Measurements from ENCODE around the gene TMEM238.

Gene TMEM238

DNA sequence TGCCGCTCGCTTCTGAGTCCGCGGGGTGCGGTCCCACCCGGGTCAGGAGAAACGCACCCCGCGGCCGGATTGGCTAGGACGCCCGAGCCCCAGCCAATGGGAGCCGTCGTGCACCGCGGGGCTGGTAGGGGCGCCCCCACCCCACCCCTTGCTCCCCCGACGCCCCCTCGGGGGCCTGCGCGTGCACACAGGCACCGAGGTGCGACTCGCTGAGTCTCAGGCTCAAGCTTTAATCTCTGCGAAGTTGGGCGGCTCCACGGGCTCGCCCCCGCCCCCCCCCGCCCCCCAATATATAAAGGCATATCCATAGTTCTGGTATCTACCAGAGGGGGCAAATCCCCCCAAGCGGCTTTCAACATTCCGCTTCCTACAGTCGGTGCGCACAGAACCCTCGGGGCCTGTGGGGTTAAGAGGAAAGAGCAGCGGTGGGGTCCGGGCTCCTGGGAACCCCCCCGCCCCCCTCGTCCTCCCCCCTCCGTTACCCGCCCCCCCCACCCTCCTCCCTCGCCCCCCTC, 29.3 kb downstream of the TMEM238 start, which contains the start of gene COX6B2:
COX6B2 (minus strand) TSS at position 22 of the 515 bp plus-strand sequence. CDS start 198 bp downstream, outside the sequence.
- no peak for DNase-seq

DNA sequence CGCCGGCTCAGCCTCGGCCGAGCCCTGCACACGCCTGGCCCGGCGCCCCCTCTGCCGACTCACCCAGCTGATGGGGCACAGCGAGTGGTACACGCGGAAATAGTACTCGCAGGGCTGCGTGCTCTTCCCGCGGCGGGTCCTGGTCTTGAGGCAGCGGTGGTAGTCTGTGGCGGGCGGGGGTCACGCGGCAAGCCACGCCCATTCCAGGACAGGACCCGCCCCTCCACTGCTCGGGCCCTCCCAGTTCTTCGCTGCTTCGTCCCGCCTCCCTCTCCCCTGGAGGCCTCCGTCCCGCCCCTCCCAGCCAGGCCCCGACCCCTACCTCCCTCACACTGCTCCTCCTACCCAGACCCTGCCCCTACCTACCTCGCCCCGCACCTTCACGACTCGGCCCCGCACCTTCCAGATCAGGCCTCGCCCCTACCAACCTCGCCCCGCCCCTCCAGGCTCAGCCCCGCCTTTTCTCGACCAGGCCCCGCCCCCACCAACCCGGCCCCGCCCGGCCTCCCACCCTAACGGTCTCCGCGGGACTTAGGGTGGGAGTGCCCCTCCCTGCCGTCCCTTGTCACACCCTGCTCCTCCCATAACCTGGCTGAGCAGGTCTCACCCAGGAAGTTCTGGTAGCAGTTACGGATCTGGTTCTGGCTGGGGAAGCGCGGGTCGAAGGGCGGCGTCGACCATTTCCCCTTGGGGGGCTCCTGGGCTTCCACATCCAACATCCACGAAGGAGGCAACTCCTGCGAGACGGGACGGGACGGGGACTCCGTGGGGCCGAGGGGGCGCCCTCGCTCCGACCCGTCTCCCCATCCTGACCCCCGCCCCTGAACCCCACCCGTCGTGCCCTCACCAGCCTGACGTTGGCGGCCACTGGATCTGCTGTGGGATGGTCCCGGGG, 30.0 kb downstream of the TMEM238 start:
- no peak for DNase-seq

GRCh38 chr19:55353356-55353802, 30.7 kb downstream of the TMEM238 start:
- DNase-seq = no peak

GRCh38 chr19:55352549-55353145, 31.4 kb downstream of the TMEM238 start:
- DNase-seq = no peak

DNA sequence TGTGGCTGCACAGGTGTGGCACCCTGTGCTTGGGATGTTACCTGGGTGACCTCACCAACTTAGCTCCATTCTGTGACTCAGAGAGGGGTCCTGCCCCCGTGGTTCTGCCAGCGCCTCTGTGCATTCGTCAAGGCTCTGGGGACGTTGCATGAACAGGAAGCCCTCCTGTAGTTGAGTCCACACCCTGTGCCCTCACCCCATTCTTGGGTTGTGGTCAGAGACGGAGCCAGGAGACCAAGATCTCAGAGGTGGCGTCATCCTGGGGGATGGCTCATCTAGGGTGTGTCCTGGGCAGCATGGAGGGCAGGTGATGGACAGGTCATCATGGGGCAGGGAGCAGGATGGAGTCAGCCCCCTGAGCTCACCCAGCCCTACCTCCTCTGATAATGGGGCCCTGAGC, 32.1 kb downstream of the TMEM238 start:
- DNase-seq = no peak

- DNase-seq = no peak
These were observed 33.3 kb downstream of the TMEM238 start for GRCh38 chr19:55350620-55351315.

- DNase-seq = no peak
These were observed 35.6 kb downstream of the TMEM238 start for GRCh38 chr19:55348317-55349034.

DNA sequence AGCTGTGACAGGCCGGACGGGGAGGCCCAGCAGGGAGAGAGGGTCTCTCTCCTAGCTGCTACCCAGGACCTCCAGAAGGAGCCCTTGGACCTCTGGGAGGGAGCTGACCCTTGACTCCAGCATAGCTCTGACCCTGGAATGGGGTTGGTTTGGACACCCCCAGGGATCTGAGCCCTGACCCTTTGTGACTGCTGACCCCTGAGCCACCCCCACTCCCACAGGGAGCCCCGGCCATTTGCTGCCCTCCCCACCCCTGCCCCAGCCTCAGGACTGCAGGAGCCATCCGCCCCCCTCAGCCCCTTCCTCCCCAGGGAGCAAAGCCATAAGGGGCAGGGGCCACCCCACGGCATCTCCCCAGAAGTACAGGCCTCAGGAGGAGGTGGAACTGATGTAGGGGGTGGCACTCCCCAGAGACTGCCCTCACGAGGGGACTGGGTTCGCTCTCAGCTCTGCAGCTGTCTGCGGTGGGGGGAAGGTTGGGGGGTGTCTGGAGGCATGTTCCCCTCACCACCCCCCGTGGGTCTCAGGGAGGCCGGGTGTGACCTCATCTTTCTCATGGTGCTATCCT, 36.6 kb downstream of the TMEM238 start:
- DNase-seq = no peak

GRCh38 chr19:55346725-55347441, 37.2 kb downstream of the TMEM238 start:
- no peak for DNase-seq

GRCh38 chr19:55345818-55346724, 38.0 kb downstream of the TMEM238 start:
- no peak for DNase-seq

DNA sequence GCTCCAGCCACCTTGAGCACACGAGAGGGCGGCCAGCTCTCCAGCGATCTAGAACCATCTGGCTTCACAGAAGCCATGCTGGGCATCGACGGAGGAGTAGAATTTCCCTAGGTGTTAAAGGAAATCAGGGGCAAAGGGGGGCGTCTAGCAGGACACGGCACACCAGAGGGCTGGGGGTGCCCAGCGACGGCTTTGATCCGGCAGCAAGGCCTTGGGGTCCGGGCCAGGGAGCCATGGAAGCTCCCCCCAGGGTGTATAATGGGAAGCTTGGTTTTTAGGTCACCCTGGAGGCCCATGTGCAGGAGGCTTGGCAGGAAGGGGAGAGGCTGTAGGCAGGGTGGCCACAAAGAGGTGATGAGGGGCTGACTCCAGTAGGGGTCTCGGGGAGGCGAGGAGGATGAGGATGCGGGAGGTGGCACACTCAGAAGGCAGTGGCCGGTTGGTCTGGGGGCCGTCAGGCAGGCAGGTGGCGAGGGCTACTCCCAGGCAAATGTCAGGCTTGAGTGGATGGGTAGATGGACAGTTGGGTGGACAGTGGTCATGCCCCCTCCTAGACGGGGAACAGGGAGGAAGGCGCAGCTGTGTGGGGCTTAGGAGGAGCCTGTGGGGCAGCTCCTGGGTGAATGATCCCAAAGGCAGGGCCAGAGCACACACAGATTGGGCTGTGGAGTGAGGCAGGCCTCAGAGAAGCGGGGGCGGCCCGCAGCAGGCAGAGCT, 38.8 kb downstream of the TMEM238 start:
- DNase-seq = no peak

GRCh38 chr19:55344444-55344843, 39.6 kb downstream of the TMEM238 start:
- peak; percentile 17 for DNase-seq

DNA sequence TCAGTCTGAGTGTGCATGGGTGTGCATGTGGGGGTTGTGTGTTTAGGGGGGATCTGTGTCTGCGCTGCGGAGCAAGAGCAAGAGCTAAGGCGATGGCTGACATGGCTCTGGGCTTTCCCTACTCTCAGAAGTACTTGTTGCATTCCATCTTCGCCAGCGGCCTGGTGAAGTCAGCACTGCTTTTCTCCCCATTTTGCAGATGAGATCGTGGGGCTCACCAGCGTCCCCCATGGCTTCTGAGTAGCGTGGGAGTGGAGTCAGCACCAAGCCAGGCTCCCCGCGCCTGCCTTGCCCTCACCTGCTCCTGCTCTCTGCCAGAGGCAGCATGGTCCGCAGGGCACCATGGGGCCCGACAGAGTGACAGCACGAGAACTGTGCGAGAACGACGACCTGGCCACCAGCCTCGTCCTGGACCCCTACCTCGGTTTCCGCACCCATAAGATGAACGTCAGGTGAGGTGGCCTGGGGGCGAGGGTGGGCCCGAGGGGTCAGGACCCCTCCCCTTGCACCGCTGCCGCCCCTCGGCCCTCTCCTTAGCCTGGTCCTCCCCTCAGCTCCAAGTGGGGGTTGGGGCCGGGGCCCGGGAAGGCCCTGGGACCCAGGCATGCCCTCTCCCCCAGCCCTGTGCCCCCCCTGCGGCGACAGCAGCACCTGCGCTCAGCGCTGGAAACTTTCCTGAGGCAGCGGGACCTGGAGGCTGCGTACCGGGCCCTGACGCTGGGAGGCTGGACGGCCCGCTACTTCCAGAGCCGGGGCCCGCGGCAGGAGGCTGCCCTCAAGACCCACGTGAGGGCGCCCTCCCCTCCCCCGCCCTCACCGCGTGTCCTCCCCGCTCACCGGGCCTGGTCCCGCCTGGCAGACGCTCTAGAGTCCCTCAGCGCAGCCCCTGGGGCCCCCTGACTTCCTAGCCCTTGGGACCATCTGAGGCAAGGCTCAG, 42.2 kb downstream of the TMEM238 start:
- DNase-seq = no peak

GRCh38 chr19:55341171-55341588, 42.9 kb downstream of the TMEM238 start:
- DNase-seq = peak; percentile 32

DNA sequence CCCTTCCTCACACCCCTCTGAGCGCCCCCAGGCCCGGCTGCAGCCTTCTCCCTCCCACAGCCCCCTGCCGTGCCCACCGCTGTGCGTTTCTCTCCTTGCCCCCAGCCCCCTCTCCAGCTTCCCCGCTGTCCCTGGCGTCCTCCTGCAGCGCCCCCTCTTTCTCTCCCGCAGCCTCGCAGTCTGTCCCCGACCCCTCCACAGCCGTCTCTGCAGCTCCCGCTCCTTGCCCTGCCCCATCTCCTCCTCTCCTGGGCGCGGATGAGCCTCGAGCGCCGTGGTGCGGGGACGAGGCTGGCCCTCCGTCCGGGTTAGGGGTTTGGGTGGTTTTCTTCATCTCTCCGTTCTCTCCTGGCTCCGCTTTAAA, 43.3 kb downstream of the TMEM238 start:
- no peak for DNase-seq

DNA sequence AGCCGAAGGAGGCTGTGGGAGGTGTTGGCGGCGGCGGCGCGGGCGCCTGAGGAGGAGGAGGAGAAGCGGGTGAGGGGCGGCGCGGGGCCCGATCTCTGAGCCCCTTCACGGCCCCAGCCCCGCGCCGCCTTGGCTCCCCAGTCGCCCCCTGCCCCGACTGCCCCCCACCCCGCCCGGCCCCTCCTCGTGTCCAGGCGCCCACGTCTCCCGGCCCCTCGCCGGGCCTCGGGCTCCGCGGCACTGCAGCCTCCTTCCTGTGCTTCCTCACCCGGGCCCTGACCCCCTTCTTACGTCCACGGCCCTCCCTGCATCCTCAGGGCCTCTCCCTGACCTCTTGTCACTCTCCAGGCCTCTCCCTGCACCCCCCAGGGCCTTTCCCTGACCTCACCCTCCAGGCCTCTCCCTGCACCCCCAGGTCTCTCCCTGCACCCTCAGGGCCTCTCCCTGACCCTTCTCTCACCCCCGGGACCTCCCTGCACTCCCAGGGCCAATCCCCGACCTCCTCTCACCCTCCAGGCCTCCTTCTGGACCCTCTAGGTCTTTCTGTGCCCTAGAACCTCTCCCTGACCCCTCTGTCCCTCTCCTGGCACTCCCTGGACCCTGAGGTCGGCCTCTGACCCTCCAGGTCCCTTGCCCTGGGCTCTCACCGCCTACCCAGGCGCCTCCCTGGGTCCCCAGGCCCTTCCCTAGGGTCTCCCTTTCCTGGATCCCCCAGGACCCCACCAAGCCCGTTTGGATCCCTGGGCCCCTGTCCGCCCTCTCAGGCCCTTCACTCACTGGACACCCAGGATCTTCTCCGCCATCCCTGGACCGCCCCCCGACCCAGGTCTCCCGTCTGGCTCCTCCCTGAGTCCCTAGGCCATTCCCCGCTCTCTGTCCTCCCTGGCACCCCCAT, 44.0 kb downstream of the TMEM238 start:
- DNase-seq = no peak

DNA sequence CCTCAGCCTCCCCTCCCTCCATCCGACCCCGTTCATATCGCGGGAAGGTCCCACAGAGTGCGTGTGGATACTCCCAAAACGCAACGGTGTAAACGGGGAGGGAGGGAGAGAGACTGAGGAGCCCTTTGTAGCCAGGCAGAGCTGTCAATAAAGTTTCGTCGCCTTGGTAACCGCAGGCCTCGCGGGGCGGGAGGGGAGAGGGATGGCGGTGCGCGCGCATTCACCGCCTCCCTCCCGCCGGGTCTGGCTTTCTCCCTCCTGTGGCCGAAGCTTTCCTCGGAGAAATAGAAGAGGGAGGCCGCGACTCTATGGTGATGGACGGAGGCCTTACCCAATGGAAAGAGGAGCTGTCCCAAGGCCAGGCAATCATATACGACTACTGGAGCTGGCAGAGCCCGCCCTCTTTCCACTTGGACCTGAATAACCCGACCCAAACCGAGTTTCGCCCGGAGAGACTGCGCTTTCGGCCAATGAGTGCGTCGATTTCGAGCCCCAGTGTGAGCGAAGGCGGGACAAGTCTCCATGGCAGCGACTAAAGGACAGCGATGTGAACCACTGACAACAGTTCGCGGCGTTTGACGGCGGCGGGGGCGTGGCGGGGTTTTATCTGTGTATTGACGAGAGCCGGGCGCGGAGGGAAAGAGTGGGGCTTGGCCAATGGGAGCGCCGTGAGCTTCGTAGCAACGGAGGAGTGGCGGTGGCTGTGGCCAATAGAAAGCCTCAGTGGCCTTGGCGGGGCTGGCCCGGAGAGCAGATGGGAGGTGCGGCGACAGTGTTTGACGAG, 44.8 kb downstream of the TMEM238 start, which contains the start of gene KMT5C:
KMT5C (plus strand) TSS at position 772 of the 784 bp plus-strand sequence. CDS start 2,061 bp downstream, outside the sequence.
- DNase-seq = peak; percentile 100

Data from NCI-H1694 treated with DMSO at 0.1 percent for 48 hours (cell line).